ENCODE data around the gene IL17RA.

The IL17RA gene

GRCh38 chr22:17084554-17085276 lies at the start of gene IL17RA:
Gene IL17RA, plus strand, starts transcription at chr22:17085000. Its CDS starts 92 bp downstream, at chr22:17085092.
- DNase-seq, result peak; percentile 80

DNA sequence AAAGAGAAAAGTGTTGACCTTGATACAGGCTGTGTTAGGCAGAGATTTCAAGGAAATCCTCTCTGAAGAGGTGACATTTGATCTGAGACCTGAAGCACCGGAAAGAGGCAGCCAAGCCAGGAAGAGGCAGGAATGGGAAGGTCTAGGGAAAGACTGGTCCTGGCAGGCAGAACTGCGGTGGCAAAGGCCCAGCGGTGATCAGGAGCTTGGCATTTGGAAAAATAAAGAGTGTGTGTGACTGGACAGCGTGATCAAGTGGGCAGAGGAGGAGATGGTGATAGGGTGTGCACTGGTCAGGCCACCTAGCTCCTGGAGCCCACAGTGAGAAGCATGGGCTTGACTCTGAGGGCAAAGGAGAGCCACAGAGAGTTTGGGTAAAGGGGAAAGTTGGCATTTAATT lies 49.6 kb upstream of the IL17RA start:
- DNase-seq, result no peak

GRCh38 chr22:17035976-17036841 lies 48.6 kb upstream of the IL17RA start:
- peak; percentile 9 for DNase-seq

GRCh38 chr22:17036842-17037711 lies 47.7 kb upstream of the IL17RA start:
- DNase-seq, result peak; percentile 28

DNA sequence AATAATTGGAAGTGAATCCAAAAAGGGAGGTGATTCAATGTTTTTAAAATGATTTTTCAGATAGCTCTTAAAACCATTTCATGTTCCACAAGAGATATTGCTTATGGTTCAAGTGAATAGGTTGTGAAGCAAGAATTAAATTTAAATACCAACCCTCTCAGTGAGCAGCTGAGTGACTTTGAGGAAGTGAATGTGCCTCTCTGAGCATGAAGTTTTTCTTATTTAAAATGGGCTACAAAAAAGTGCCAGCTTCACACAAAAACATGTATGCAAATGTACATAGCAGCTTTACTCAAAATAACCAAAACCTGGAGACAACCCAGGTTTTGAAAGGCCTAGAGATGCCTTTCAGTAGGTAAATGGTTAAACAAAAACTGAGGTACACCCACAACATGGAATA lies 41.3 kb upstream of the IL17RA start:
- DNase-seq, result no peak

- DNase-seq, result no peak
Measured at GRCh38 chr22:17046566-17047348, 38.0 kb upstream of the IL17RA start.

GRCh38 chr22:17047656-17048055 lies 37.1 kb upstream of the IL17RA start:
- no peak for DNase-seq

DNA sequence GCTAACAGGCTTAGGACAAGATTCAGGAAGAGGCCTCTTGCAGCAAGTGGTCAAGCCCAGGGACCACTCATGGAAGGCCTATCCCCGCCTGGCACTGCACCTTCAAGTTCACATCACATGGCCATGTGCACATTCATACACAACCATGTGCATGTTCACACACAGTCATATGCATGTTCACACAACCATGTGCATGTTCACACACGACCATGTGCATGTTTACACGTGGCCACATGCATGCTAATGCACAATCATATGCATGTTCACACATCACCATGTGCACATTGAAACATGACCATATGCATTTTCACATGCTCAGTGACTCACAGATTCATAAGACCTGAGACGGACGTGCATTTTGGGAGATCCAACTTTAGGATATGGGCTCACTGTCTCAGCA lies 28.7 kb upstream of the IL17RA start:
- no peak for DNase-seq

GRCh38 chr22:17056807-17057206 lies 28.0 kb upstream of the IL17RA start:
- no peak for DNase-seq

- peak; percentile 12 for DNase-seq
Measured at GRCh38 chr22:17057959-17058814, 26.6 kb upstream of the IL17RA start.

DNA sequence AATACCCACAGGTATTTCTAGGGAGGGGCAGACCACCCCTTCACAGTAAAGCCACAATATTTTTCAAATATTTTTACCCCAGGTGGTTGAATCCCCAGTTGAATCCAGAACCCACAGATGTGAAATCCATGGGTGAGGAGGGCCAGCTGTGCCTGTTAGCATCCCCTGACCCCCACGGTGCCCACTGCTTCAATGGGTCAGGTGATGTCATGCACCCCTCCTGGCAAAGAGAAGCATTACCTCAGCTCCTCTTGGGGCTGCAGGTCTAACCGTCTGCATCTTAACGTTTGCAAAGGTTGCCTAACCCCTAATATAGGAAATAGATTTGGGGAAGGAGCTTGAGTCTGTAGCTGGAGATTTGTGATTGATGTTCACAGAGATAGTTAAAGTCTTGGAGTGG lies 24.7 kb upstream of the IL17RA start:
- no peak for DNase-seq

- no peak for DNase-seq
Measured at GRCh38 chr22:17063411-17064106, 21.2 kb upstream of the IL17RA start.

GRCh38 chr22:17064498-17065100 lies 20.2 kb upstream of the IL17RA start:
- DNase-seq, result no peak

- DNase-seq, result no peak
Measured at GRCh38 chr22:17065433-17065832, 19.4 kb upstream of the IL17RA start.

DNA sequence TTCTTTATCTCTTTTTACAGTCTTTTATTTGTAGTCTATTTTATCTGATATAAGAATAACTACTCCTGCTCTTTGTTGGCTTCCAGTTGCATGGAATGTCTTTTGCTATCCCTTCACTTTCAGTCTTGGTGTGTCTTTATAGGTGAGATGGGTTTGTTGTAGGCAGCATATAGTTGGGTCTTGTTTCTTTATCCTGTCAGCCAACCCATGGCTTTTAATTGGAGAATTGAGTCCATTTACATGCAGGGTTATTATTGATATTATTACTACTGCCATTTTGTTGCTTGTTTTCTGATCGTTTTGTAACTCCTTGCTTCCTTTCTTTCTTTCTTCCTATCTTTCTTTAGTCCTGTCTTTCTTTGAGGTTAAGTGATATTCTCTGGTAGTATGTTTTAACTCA lies 11.9 kb upstream of the IL17RA start:
- no peak for DNase-seq

DNA sequence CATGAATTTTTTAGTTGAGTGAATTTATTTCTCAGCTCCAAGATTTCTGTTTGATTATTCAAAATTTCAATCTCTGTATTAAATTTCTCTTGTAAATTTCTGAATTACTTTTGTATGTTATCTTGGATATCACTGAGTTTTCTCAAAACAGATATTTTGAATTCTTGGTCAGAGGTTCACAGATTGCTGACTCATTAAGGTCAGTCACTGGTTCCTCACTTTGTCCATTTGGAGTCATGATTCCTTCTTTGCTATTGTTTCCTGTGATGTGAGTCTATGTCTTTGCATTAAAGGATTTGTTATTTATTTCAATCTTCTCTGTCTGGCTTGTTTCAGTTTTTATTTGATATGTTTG lies 10.2 kb upstream of the IL17RA start:
- DNase-seq, result no peak

DNA sequence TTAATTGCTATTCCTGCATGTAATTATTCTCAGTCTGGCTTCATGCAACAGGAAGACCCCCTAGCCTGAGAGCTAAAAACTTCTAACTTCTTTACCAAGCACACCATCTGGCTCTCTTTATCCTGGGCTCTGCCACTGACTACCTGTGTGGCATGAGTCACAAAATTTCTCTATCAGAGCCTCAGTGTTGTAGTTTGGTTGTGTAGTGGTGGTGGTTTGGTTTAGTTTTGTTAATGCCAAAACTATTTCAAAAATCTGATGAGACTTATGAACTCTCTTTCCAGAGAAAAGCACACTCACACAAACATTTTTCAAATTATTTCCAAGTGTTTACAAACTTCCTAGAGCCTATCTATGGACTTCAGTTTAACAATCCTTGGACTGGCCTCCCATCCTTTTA lies 7.5 kb upstream of the IL17RA start:
- DNase-seq, result no peak

DNA sequence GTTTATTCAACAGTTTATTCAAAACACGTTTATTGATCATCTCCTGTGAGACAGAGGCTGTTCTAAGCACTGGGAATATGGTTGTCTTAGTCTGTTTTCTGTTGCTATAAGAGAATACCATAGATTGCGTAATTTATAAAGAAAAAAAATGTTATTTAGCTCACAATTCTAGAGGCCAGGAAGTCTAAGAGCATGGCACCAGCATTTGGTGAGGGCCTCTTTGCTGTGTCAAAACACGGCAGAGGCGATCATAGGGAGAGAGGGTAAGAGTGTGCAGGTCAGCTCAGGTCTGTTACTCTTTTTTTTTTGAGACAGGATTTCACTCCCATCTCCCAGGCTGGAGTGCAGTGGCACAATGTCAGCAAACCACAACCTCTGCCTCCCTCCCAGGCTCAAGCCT lies 5.2 kb upstream of the IL17RA start:
- DNase-seq, result no peak

GRCh38 chr22:17083255-17083654 lies 1.5 kb upstream of the IL17RA start:
- no peak for DNase-seq

- no peak for DNase-seq
Measured at GRCh38 chr22:17083811-17084441, 874 bp upstream of the IL17RA start.
